Measurements from ENCODE around the gene MESP2.

MESP2 gene

DNA sequence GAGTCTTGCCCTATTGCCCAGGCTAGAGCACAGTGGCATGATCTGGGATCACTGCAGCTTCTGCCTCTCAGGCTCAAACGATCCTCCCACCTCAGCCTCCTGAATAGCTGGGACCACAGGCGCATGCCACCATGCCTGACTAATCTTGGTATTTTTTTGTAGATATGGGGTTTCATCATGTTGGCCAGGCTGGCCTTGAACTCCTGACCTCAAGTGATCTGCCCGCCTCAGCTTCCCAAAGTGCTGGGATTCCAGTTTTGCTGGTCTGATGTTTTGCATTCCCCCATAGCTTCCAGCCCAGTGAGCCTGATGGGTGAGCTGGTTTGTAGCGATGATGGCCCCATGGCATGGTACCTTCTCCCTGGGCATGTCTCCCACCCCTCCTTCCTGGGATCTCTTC, 20.4 kb upstream of the MESP2 start:
- no peak for DNase-seq (ENCODE audit: low read depth)
- TF ChIP-seq, protein P1, sequence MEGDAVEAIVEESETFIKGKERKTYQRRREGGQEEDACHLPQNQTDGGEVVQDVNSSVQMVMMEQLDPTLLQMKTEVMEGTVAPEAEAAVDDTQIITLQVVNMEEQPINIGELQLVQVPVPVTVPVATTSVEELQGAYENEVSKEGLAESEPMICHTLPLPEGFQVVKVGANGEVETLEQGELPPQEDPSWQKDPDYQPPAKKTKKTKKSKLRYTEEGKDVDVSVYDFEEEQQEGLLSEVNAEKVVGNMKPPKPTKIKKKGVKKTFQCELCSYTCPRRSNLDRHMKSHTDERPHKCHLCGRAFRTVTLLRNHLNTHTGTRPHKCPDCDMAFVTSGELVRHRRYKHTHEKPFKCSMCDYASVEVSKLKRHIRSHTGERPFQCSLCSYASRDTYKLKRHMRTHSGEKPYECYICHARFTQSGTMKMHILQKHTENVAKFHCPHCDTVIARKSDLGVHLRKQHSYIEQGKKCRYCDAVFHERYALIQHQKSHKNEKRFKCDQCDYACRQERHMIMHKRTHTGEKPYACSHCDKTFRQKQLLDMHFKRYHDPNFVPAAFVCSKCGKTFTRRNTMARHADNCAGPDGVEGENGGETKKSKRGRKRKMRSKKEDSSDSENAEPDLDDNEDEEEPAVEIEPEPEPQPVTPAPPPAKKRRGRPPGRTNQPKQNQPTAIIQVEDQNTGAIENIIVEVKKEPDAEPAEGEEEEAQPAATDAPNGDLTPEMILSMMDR (IDR thresholded peaks at IDR 0.05; ENCODE audit: low read length, missing control alignments), result no peak
- H3K4me3 ChIP-seq (replicated peaks; ENCODE audit: low read depth, low read length), result no peak overlapping the region

DNA sequence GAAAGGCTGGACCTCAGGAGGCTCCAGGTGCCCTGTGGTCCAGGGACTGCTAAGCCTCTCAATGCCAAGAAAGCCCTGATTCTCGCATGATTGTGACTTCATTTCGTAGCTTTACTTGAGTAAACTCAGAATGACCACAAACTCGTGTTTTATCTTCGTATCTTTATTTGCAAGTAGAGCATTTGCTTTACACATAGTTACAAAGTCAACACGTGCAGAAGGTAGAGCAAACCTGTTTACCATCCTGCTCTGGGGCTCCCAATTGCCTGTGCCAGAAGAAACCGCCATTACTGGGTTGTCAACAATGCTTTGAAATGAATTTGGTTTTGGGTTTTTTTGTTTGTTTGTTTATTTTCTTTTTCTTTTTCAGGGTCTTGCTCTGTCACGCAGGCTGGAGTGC, 19.2 kb upstream of the MESP2 start:
- TF ChIP-seq, protein P1 (IDR thresholded peaks at IDR 0.05; ENCODE audit: low read length, missing control alignments), result no peak
- no peak for DNase-seq (ENCODE audit: low read depth)
- H3K4me3 ChIP-seq (replicated peaks; ENCODE audit: low read depth, low read length), result no peak overlapping the region

DNA sequence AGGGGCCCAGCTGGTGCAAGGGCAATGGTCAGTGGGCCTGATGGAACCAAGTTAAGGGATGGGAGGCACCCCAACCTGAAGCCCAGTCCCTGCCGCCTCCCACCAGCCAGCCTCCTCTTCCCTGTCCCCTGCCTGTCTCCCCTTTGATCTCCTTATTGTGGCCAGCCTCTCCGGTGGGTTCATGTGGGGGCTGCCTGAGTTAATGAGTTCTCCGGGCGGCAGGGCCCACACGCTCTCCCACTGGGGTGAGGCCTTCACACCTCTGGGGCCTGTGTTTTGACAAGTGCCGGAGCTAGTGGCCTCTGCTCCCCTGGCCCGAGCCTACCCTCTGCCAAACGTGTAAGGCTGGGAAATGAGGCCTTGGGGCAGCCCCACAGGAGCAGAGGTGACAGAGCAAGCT, 17.8 kb upstream of the MESP2 start:
- DNase-seq (ENCODE audit: low read depth), result no peak
- TF ChIP-seq, protein P1 (IDR thresholded peaks at IDR 0.05; ENCODE audit: low read length, missing control alignments), result no peak
- H3K4me3 ChIP-seq (replicated peaks; ENCODE audit: low read depth, low read length), result no peak overlapping the region

DNA sequence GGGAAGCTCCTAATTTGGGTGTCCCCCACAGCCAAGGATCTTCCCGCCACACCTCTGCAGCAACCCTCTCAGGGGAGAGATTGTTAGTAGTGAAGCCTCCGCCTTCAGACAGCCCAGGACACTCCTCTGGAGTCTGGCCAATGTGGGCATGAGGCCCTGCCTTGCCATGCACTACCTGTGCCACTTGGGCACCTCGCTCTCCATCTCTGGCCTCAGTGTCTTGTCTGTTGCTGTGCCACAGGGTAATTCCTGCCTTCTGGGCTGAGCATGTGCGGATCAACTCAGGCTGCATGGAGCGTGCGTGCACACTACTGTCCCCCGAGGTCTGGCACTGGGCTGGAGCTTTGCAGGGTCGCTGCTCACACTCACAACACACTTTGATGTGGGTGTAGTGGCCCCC, 17.2 kb upstream of the MESP2 start:
- TF ChIP-seq, protein P1 (IDR thresholded peaks at IDR 0.05; ENCODE audit: low read length, missing control alignments), result no peak
- no peak for DNase-seq (ENCODE audit: low read depth)
- no peak overlapping the region for H3K4me3 ChIP-seq (replicated peaks; ENCODE audit: low read depth, low read length)

DNA sequence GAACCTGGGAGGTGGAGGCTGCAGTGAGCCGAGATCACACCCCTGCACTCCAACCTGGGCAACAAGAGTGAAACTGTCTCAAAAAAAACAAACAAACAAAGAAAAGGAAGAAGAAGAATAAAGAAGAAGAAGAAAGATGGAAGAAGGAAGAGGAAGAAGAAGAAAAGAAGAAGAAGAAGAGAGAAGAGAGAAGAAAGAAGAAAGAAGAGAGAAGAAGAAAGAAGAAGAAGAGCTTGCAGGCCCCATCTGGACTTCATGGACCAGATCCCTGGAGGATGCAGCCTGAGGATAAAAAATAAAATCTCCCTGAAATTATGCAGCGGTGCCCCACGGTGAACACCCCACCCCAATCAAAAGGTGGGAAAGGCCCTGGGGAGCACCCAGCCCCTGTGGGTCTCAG, 16.3 kb upstream of the MESP2 start:
- no peak for DNase-seq (ENCODE audit: low read depth)
- TF ChIP-seq, protein P1 (IDR thresholded peaks at IDR 0.05; ENCODE audit: low read length, missing control alignments), result no peak
- H3K4me3 ChIP-seq (replicated peaks; ENCODE audit: low read depth, low read length), result no peak overlapping the region

DNA sequence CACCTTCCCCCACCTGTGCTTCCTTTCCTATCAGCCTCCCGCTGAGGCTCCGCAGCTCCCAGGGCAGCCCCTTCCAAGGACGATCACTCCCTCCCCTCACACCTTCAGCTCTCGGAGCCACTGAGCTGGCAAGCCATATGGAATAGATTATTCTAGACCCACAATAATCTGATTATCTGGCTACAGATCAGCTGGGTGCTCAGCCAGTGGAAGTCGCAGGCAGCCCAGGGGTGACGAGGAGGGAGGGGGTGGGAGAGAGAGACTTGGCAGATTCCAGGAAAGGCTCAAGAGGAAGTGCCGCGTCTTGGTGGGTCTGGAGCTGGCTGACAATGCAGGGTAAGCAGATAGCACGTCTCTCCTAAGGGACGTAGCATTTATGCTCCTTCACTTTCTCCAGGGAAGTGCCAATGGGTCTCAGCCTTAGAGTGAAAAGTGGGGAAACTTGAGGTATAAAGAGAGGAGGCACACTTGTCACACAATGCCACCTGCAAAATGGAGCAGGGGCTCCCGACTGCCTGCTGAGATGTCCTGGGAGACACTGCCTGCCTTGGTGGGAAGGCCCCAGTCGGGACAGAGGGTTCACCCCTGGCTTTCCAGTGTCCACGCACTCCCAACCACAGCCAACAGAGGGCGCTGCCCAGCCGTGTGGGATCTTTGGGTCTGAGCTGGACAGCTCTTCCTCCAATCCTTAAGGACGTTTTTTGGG, 15.7 kb upstream of the MESP2 start:
- peak; percentile 76 for DNase-seq (ENCODE audit: low read depth)
- TF ChIP-seq, protein P1 (IDR thresholded peaks at IDR 0.05; ENCODE audit: low read length, missing control alignments), result peak; percentile 99
- no peak overlapping the region for H3K4me3 ChIP-seq (replicated peaks; ENCODE audit: low read depth, low read length)

Data from fibroblast of pulmonary artery (primary cell).